B cell (primary cell): ENCODE results near the gene FGFR3. TPM values are rescaled to one million over a fixed set of nuclear protein-coding genes. Genes with fewer than 3 reads are reported as not detected.

Experiments used
- ATAC-seq: fragments of 200-7000 bp; cut with Tn5 transposase; one replicate; pipeline ENCODE4 v1.10.0; 2021; ENCODE audit warnings: low read depth, mild to moderate bottlenecking, moderate number of reproducible peaks, moderate library complexity
- CTCF ChIA-PET: fragments of 350-600 bp; sonication (Branson Sonifier 250); formaldehyde crosslinking; loops from one replicate; lab custom pipeline; 2021; ENCODE audit warnings: antibody characterized with exemption, inconsistent platforms; lab: Charles Lee
- POLR2A ChIA-PET: fragments of 350-600 bp; sonication (Branson Sonifier 250); formaldehyde crosslinking; loops from one replicate; lab custom pipeline; 2021; ENCODE audit warnings: antibody characterized with exemption; lab: Charles Lee
- DNase-seq: peaks from one replicate; pipeline ENCODE4 v3.0.0; 2013
- H2AFZ ChIP-seq: 2 replicates; pipeline ENCODE4 v1.6.1; 2012; ENCODE audit warnings: mild to moderate bottlenecking, low read depth, low read length; ENCODE audit not compliant: insufficient read depth, poor library complexity, severe bottlenecking
- H3K27ac ChIP-seq, 2 donors: 1 replicate in 1 of 2; 2 replicates in 1 of 2; pipeline ENCODE4 v1.5.1; 2012 to 2013; ENCODE audit warnings: low read length in 2 of 2, mild to moderate bottlenecking in 2 of 2, moderate library complexity in 1 of 2
- H3K27me3 ChIP-seq, 4 experiments: fragments of 200-600 bp in 1 of 4; sonication (generic) in 1 of 4; replicated peaks in 1 of 4; 1 replicate in 2 of 4; 2 replicates in 2 of 4; pipeline versions ENCODE4 v1.6.1 to v1.7.0; 2013 to 2016; ENCODE audit warnings: low read length in 3 of 4, mild to moderate bottlenecking in 2 of 4, mixed read lengths in 1 of 4, moderate library complexity in 1 of 4; ENCODE audit not compliant: insufficient read depth in 4 of 4, control insufficient read depth in 3 of 4; ENCODE audit errors: control extremely low read depth in 1 of 4
- H3K36me3 ChIP-seq, 2 experiments: replicated peaks in 1 of 2; 1 replicate in 1 of 2; 2 replicates in 1 of 2; pipeline versions ENCODE4 v1.6.1 to v1.7.1; 2013; ENCODE audit warnings: low read length in 1 of 2; ENCODE audit not compliant: insufficient read depth in 2 of 2, control insufficient read depth in 1 of 2; ENCODE audit errors: control extremely low read depth in 1 of 2, extremely low read depth in 1 of 2
- H3K4me1 ChIP-seq, 2 donors: fragments of 200-600 bp in 1 of 2; sonication (generic) in 1 of 2; 1 replicate in 1 of 2; 2 replicates in 1 of 2; pipeline versions ENCODE4 v1.5.1 to v1.6.1; 2013 to 2017; ENCODE audit warnings: low read length in 2 of 2; ENCODE audit not compliant: control insufficient read depth in 2 of 2, insufficient read depth in 2 of 2
- H3K4me2 ChIP-seq: replicated peaks from 2 replicates; pipeline ENCODE3; 2012; ENCODE audit warnings: mild to moderate bottlenecking, low read depth, low read length; ENCODE audit not compliant: poor library complexity, severe bottlenecking
- H3K4me3 ChIP-seq, 5 experiments: fragments of 200-600 bp in 1 of 5; sonication (generic) in 1 of 5; 1 replicate in 3 of 5; 2 replicates in 2 of 5; pipeline versions ENCODE4 v1.5.1 to v1.7.0; 2011 to 2016; ENCODE audit warnings: low read length in 4 of 5, mild to moderate bottlenecking in 4 of 5, low read depth in 2 of 5, control low read depth in 1 of 5, moderate library complexity in 1 of 5; ENCODE audit not compliant: insufficient read depth in 1 of 5; ENCODE audit errors: control extremely low read depth in 1 of 5, extremely low read depth in 1 of 5
- H3K79me2 ChIP-seq: fragments of 200-600 bp; sonication (generic); one replicate; pipeline ENCODE4 v1.6.0; 2016; ENCODE audit warnings: low read length; ENCODE audit not compliant: control insufficient read depth, insufficient read depth
- H3K9ac ChIP-seq: fragments of 200-600 bp; sonication (generic); 2 replicates; pipeline ENCODE4 v1.6.1; 2017; ENCODE audit warnings: mild to moderate bottlenecking, low read length, moderate library complexity
- H3K9me3 ChIP-seq, 3 donors: one replicate each; pipeline versions ENCODE4 v1.6.1 to v1.7.1; 2013; ENCODE audit warnings: low read length in 2 of 3; ENCODE audit not compliant: control insufficient read depth in 2 of 3, insufficient read depth in 1 of 3; ENCODE audit errors: control extremely low read depth in 1 of 3
- H4K20me1 ChIP-seq: 2 replicates; pipeline ENCODE4 v1.6.0; 2012; ENCODE audit warnings: mild to moderate bottlenecking, low read length; ENCODE audit not compliant: insufficient read depth, control insufficient read depth, poor library complexity, severe bottlenecking
- H3K27ac Mint-ChIP-seq: one replicate; pipeline ENCODE4 v1.8.0; 2021; ENCODE audit warnings: mixed read lengths
- H3K27me3 Mint-ChIP-seq: one replicate; pipeline ENCODE4 v1.8.0; 2021; ENCODE audit warnings: mixed read lengths
- H3K4me1 Mint-ChIP-seq: one replicate; pipeline ENCODE4 v1.8.0; 2021; ENCODE audit warnings: mixed read lengths
- H3K4me3 Mint-ChIP-seq: one replicate; pipeline ENCODE4 v1.8.0; 2021; ENCODE audit warnings: mixed read lengths
- H3K9me3 Mint-ChIP-seq: one replicate; pipeline ENCODE4 v1.8.0; 2022; ENCODE audit warnings: mixed read lengths; ENCODE audit not compliant: insufficient read depth
- CTCF ChIP-seq: fragments of 200-600 bp; IDR thresholded peaks from one replicate; pipeline ENCODE4 v1.8.0; 2022; ENCODE audit warnings: antibody characterized with exemption, mild to moderate bottlenecking
- EZH2 ChIP-seq: IDR thresholded peaks from 2 replicates; pipeline ENCODE4 v1.6.1; 2012; ENCODE audit warnings: borderline replicate concordance, low read depth, mild to moderate bottlenecking, moderate library complexity, low read length; ENCODE audit not compliant: insufficient read depth, poor library complexity, severe bottlenecking
- WGBS: methylation state at CpG from one replicate; pipeline ENCODE4 v1.1.5; 2013; ENCODE audit warnings: missing lambda C conversion rate; ENCODE audit not compliant: insufficient coverage; 5-methylcytosine and 5-hydroxymethylcytosine counted together
- intact Hi-C: fragments of 100-400 bp; cut with micrococcal nuclease; formaldehyde crosslinking; loops from one replicate; pipeline ENCODE4 v1.10.0; 2022
- polyA plus RNA-seq: library from polyadenylated mRNA; depleted of rRNA; stranded (reverse); fragments of >200 nt; gene quantifications from 2 replicates; pipeline ENCODE4 v1.2.3, GENCODE V29; 2012
- total RNA-seq, 2 donors: library from RNA; stranded (reverse); fragments of 120-200 nt in 1 of 2; gene quantifications; 1 replicate in 1 of 2; 2 replicates in 1 of 2; pipeline versions ENCODE4 v1.2.3 to v1.2.4, GENCODE V29; 2013 to 2022

Gene FGFR3
- total and polyA plus RNA-seq, 2 donors (not counting 1 experiment from before 2014, with no cell fraction given): not detected

GRCh38 chr4:1819816-1820215 is 26.7 kb downstream of the FGFR3 start:
- POLR2A ChIA-PET: no interaction called here
- Mint-ChIP-seq H3K4me3 (no peak overlapping the region), H3K27me3 (no peaks in the 10 kb centered on the region), H3K27ac (no peak overlapping the region), H3K9me3 (no peaks in the 10 kb centered on the region), H3K4me1 (no peaks in the 10 kb centered on the region)
- Histone ChIP-seq H3K36me3 (peaks cover 16 to 78% of the 10 kb centered on the region in 2 experiments), H3K9me3 (no peaks in the 10 kb centered on the region), H3K79me2 (no peaks in the 10 kb centered on the region), H3K4me3 (no peak overlapping the region), H3K27me3 (no peaks in the 10 kb centered on the region), H3K27ac (no peak overlapping the region), H3K4me2 (no peak overlapping the region), H4K20me1 (no peaks in the 10 kb centered on the region), H3K9ac (no peak overlapping the region), H3K4me1 (no peaks in the 10 kb centered on the region), H2AFZ (no peak overlapping the region)
- over 99% methylated on average over 7 of the region's 7 CpGs for WGBS
- CTCF ChIA-PET: interaction anchor here (1.4 kb wide), 1 partner anchor 25 kb away, joined by 3 read pairs; no protein-coding TSS in a partner anchor
- DNase-seq: no peak
- no peak for ATAC-seq
- intact Hi-C loops: no loop called here
- no peak for TF ChIP-seq CTCF
- no peak for TF ChIP-seq EZH2

- Histone ChIP-seq H3K27me3 (no peaks in the 10 kb centered on the region), H2AFZ (no peak overlapping the region), H3K27ac (no peak overlapping the region), H3K4me2 (no peak overlapping the region), H4K20me1 (no peaks in the 10 kb centered on the region), H3K9ac (no peak overlapping the region), H3K9me3 (no peaks in the 10 kb centered on the region), H3K79me2 (no peaks in the 10 kb centered on the region), H3K4me1 (no peaks in the 10 kb centered on the region), H3K36me3 (peaks cover 12 to 77% of the 10 kb centered on the region in 2 experiments), H3K4me3 (no peak overlapping the region)
- H3K9me3 Mint-ChIP-seq: no peaks in the 10 kb centered on the region
- no peak for TF ChIP-seq CTCF
- TF ChIP-seq EZH2: no peak
- H3K4me3 Mint-ChIP-seq: no peak overlapping the region
- ATAC-seq (no peak), DNase-seq (no peak)
- 99% methylated on average over 18 of the region's 18 CpGs for WGBS
- intact Hi-C loops: no loop called here
- no peaks in the 10 kb centered on the region for H3K27me3 Mint-ChIP-seq
- H3K4me1 Mint-ChIP-seq: no peaks in the 10 kb centered on the region
- ChIA-PET CTCF (interaction anchor here (0.9 kb wide), 1 partner anchor 10 kb away, joined by 3 read pairs; no protein-coding TSS in a partner anchor), POLR2A (no interaction called here)
- H3K27ac Mint-ChIP-seq: no peak overlapping the region
Observed at GRCh38 chr4:1821679-1822567, 28.8 kb downstream of the FGFR3 start.
